ENCODE measurements around the gene PDCD4. TPM values are rescaled to one million over a fixed set of nuclear protein-coding genes. Genes with fewer than 3 reads are reported as not detected.

The PDCD4 gene
- total and polyA plus RNA-seq, 2 of the 8 experiments (the other 6 are each of a cell fraction or from before 2014, with no cell fraction given), result 3.3 to 26.8 TPM

- peak overlapping the region; percentile 9 for H2BK120ac ChIP-seq (replicated peaks; ENCODE audit: low read depth, low read length)
- H2AK5ac ChIP-seq (ENCODE audit: low read depth, low read length), result peak overlapping the region; percentile 61
- H3K4ac ChIP-seq (replicated peaks; ENCODE audit: insufficient read length, low read depth, low read length), result peak overlapping the region; percentile 2
- H3K23ac ChIP-seq (ENCODE audit: insufficient read length), result no peak overlapping the region
- H3K4me2 ChIP-seq (ENCODE audit: insufficient read depth in 1 of 2, low read depth in 2 of 2, low read length in 2 of 2), result peak overlapping the region; percentile 66 to 81
- H3K9me3 ChIP-seq (ENCODE audit: insufficient read depth in 2 of 2, low read depth in 1 of 2, low read length in 1 of 2), result no peaks in the 10 kb centered on the region
- H2BK20ac ChIP-seq (ENCODE audit: low read length), result peak overlapping the region; percentile 83
- H2BK5ac ChIP-seq (ENCODE audit: low read depth, low read length), result peak overlapping the region; percentile 89
- FAIRE-seq (no peak), DNase-seq (ENCODE audit: low read depth in 1 of 2, low spot score in 2 of 2) (no peak)
- H2BK12ac ChIP-seq (ENCODE audit: low read depth, low read length), result peak overlapping the region; percentile 97
- peak overlapping the region; percentile 57 for H3K18ac ChIP-seq (ENCODE audit: extremely low read depth, low read length)
- H3K79me2 ChIP-seq (ENCODE audit: control insufficient read depth in 1 of 2, insufficient read depth in 2 of 2, low read length in 2 of 2), result peaks cover 0 to 11% of the 10 kb centered on the region in 2 experiments; a peak in 2 of 4 replicates
- H4K91ac ChIP-seq (replicated peaks; ENCODE audit: insufficient read length, low read length), result peak overlapping the region; percentile 61
- peaks cover 2% of the 10 kb centered on the region; the same call in 1 of the 2 replicates for H3K23me2 ChIP-seq (ENCODE audit: low read depth, low read length)
- peak overlapping the region; percentile 85; the same call in 1 of the 2 replicates for H4K8ac ChIP-seq (ENCODE audit: extremely low read depth, insufficient read depth, low read length)
- H3K4me3 ChIP-seq (ENCODE audit: extremely low read depth in 1 of 4, insufficient read depth in 2 of 4, low read depth in 3 of 4, low read length in 4 of 4), result peak overlapping the region in 2 of 4 experiments; percentile 18 to 74; a peak in 4 of 8 replicates
- POLR2A ChIA-PET (ENCODE audit: partially characterized antibody), result interaction anchor here (0.9 to 1.2 kb wide), 5 partner anchors 9 to 48 kb away, joined by 4 to 12 read pairs (median 5); partner anchors contain the start of genes BBIP1 and SHOC2
- H4K5ac ChIP-seq (ENCODE audit: insufficient read length, low read depth, low read length), result peak overlapping the region; percentile 37
- H2BK15ac ChIP-seq (ENCODE audit: low read length), result peak overlapping the region; percentile 65; the same call in 1 of the 2 replicates
- 77% methylated on average over 13 of the region's 13 CpGs; no CpG with 5 or more reads in 1 of the 2 experiments for WGBS, 2 experiments (ENCODE audit: extremely low coverage in 1 of 2, insufficient coverage in 1 of 2, insufficient read length in 1 of 2, insufficient replicate concordance in 2 of 2, low coverage in 1 of 2, low lambda C conversion rate in 2 of 2, missing lambda C conversion rate in 1 of 2)
- peak overlapping the region; percentile 78 for H3K27ac ChIP-seq (ENCODE audit: low read depth, low read length)
- H3K9ac ChIP-seq (replicated peaks in 1 of 4; ENCODE audit: extremely low read depth in 1 of 4, low read depth in 3 of 4, low read length in 3 of 4), result peak overlapping the region in 2 of 4 experiments; percentile 57 to 61; a peak in 4 of 7 replicates
- no peak overlapping the region for H3K56ac ChIP-seq (replicated peaks; ENCODE audit: insufficient read length, low read depth, low read length)
- TF ChIP-seq PHF8 (conservative IDR thresholded peaks at IDR 0.05; ENCODE audit: low read depth, low read length) (no peak), TBP (IDR thresholded peaks at IDR 0.05; ENCODE audit: low read depth, low read length) (no peak), RFX5 (IDR thresholded peaks at IDR 0.05; ENCODE audit: borderline replicate concordance, low read depth, low read length) (no peak), YY1 (IDR thresholded peaks at IDR 0.05; ENCODE audit: low read depth, low read length) (no peak), FOSL1 (IDR thresholded peaks at IDR 0.05; ENCODE audit: insufficient read depth, low read depth, low read length) (no peak), EGR1 (IDR thresholded peaks at IDR 0.05; ENCODE audit: borderline replicate concordance, low read depth, low read length) (no peak), SRF (IDR thresholded peaks at IDR 0.05; ENCODE audit: low read depth, low read length) (no peak)
- no peak overlapping the region for H3K14ac ChIP-seq (ENCODE audit: insufficient read length)
- H3K4me1 ChIP-seq (replicated peaks in 1 of 4; ENCODE audit: control insufficient read depth in 3 of 4, insufficient read depth in 4 of 4, low read length in 3 of 4), result peaks cover 4 to 12% (median 8%) of the 10 kb centered on the region in 4 experiments
- H3K36me3 ChIP-seq (ENCODE audit: control insufficient read depth in 2 of 4, insufficient read depth in 4 of 4, low read length in 3 of 4), result no peaks in the 10 kb centered on the region; a peak in 1 of 8 replicates
- H3K27me3 ChIP-seq (replicated peaks in 1 of 4; ENCODE audit: control insufficient read depth in 3 of 4, extremely low read depth in 1 of 4, insufficient read depth in 3 of 4, low read length in 3 of 4), result no peaks in the 10 kb centered on the region
- CTCF ChIA-PET (ENCODE audit: partially characterized antibody), result interaction anchor here (0.7 to 0.9 kb wide), 3 partner anchors 45 to 1266 kb away, joined by 3 read pairs; no protein-coding TSS in a partner anchor
- H3K79me1 ChIP-seq (ENCODE audit: low read depth, low read length), result no peaks in the 10 kb centered on the region
- no peaks in the 10 kb centered on the region for H4K20me1 ChIP-seq (replicated peaks in 1 of 2; ENCODE audit: control insufficient read depth in 1 of 2, insufficient read depth in 2 of 2, low read length in 2 of 2)
- H2AFZ ChIP-seq (ENCODE audit: low read length), result 0 out of 2 replicates have a peak overlapping the region, but pooled peaks have one; percentile 73
Observed at GRCh38 chr10:110870823-110871297, 868 bp upstream of the PDCD4 start.
